HG03108 (cell line): Measurements from ENCODE around the gene WDR17.
"Not testable (repeated sequence)": the region's sequence is repeated elsewhere in the genome, so short reads cannot be mapped to it uniquely, and the experiment has no call there.

Experiments
- ATAC-seq: cut with Tn5 transposase; IDR thresholded peaks from one replicate; pipeline ENCODE4 v1.9.1; 2021; ENCODE audit warnings: moderate library complexity; ENCODE audit not compliant: unreplicated experiment

WDR17 gene

DNA sequence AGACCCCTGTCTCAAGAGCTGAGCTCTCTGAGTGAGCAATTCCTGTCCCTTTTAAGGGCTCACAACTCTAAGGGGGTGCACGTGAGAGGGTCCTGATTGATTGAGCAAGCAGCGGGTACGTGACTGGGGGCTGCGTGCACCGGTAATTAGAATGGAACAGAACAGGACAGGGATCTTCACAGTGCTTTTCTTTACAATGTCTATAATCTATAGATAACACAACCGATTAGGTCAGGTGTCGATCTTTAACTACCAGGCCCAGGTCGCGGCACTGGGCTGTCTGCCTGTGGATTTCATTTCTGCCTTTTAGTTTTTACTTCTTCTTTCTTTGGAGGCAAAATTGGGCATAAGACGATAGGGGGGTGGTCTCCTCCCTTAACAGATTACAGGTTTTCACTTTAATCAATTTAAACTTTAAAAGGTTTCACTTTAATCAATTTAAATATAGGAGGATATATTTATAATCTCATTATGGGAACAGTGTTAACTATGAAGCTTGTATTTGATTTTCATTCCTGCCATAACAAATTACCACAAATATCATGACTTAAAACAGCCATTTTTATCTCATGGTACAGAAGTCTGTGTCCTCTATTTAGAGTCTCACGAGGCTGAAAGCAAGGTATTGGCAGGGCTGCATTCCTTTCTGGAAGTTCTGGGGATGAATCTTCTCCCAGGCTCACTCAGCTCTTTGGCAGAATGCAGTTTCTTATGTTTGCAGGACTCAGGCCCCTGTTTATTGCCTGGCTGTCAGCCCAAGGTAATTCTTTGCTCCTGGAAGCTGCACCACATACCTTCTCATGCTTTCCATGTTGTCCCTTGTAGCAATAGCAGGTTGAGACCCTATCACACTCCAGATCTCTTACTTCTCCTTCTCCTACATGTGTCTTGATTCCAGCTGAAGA, 124.5 kb downstream of the WDR17 start:
- ATAC-seq = no peak

DNA sequence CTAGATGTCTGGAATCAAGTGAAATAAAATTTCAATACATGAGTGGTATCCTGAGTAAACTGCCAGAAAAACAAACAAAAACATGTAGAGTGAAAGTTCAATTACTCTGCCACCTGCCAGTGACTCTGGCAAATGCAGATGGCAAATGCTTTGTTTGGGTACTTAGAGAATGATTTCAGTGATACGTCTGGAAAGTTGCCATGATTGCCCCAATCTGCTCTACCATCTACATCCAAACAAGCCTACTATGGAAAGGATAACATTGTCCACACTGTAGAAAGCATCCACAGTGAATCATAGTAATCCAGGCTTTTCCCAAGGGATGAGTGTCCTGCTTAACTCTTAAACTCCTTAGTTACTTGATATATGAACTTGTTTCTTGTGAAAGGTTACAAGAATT, 126.3 kb downstream of the WDR17 start:
- no peak for ATAC-seq

DNA sequence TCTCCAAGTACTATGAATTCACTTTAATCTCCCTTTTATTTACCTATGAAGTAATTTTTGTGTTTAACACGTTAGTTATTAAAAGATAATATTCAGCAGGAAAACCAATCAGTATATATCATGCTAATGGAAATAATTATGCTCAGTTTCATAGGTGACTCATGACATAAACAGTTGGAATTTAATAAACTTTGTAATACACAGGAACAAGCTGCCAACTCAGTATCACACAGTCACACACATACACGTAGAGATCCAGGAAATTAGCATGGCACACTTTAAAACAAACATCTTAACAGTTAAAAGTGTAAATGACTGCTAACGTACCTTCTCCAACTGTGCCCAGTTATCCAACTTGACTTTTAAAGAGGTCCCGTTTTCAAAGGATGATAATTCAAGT, 127.5 kb downstream of the WDR17 start:
- ATAC-seq = no peak

DNA sequence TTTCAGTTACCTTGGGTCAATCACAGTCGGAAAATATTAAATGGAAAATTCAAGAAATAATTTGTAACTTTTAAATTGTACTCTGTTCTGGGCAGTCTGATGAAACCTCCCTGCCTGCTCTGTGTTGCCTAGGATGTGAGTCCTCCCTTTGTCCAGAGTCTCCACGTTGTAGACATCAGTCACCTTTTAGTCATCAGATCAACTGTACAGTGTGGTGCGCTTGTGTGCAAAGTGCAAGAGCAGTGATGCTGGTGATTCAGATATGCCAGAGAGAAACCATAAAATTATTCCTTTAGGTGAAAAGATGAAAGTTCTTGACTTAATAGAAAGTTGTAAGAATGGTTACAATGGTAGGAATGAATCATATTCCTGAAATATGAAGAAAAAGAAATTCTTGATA, 128.3 kb downstream of the WDR17 start:
- no peak for ATAC-seq

DNA sequence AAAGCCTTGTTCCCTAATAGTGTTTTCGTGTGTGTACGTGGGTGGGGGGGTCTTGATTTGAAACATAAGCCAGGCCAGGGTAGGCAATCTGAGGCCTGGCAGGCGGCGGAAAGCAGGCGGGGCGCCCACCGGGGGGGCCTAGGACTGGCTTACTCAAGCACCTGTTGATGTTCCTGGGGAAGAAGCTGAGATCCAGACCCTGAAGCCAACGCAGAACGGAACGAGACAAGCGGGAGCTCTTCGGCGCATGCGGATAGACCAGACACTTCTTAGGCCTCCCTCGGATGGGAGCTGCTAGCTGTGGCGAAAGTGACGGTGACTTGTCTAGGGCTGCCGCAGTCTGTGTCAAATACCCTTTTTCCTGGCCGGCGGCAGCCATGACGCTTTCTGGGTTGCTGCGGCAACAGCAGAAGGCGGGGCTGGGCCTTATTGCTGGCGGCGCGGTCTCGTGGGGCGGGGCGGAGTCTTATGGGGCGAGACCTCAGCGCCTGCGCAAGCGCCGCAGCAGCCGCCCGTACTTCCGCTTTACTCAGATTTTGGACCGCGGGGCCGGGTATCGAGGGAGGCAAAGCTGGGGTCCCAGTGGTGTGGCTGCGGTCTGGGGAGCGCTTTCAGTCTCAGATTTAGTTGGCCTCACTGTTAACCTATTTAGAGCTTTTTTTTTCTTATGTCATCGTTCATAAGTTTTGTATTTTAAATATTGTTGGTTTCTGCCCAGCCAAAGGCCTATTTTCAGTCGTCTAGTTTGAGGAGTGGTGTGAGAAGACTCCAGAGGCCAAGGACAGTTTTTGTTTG, 129.7 kb downstream of the WDR17 start, which contains the start of gene SPATA4:
TSS of gene SPATA4 (minus strand) at position 402 of the 795 bp plus-strand sequence. CDS start at position 379, 23 bp downstream.
- peak; percentile 98 for ATAC-seq

DNA sequence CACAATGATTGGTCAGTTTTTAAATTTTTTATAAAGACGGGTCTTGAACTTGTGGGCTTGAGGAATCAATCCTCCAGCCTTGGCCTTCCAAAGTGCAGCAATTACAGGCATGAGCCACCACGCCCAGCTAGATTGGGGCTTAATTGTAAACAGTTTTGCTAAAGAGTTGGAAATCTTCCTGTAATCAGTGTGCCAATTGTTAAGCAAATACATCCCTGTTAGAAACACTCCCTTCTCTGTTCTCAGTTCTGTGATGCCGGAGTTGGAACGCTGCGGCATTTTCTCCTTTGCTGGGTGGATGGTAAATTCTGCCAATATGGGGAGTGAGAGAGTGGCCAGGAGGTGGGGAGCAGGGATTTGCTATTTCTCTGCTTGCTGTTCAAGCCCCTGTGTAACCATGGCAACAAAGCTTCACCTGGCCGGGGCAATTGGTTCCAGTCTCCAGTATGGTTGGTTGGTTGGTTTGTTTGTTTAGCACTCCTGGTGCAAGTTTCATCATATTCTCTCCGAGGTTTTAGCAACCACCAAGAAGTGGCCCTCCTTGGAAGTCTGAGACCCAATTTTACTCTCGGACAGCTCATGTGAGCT, 132.8 kb downstream of the WDR17 start:
- no peak for ATAC-seq

DNA sequence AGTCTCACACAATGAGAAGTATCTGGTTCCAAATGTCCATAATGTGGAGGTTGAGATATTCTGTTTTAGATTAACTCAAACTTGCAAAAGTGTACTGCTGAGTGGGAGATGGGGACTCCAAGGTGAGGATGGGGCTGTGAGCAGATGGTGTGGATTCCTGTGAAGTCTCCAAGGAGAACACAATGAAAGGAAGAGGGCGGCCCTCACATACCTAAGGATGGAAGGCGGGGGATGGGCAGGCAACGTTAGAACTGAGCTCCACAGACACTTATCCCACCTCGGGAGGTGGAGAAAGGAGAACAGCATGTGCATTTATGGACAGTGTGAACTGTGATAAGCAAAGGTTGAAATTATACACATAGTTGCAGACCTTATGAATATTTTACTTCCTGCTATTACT, 139.7 kb downstream of the WDR17 start:
- no peak for ATAC-seq

DNA sequence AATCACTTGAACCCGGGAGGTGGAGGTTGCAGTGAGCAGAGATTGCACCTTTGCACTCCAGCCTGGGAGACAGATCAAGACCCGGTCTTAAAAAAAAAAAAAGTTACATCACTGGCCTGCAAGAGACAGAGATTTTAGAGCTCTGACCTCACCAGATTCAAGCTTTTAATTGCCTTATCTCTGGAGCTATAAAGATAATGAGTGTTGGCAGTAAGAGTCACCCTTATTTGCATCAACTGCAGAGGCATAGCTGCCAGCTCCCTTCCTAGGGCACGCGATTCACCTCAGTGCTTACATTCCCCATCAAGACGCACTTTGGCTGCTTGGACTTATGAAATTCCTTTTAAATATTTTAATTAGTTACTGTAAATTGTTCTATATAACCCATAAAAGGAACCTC, 142.2 kb downstream of the WDR17 start:
- no peak for ATAC-seq

DNA sequence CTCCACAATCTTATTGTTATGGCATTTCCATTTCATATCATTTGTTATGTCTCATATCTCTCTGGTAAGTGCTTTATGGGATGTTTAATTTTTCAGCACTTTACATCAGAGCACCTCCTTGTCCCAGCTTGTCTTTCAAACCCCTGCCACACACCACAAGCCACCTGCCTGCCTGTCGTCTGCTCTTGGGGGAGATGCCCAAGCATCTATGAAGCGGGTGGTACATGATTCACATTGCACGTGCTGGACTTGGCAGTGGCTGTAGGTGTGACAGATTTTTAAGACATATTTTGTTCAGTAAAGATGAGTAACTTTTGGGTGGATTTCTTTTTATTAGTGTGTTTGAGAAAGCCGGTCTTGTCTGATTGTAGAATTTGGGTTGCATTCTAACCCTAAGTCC, 143.9 kb downstream of the WDR17 start:
- no peak for ATAC-seq

DNA sequence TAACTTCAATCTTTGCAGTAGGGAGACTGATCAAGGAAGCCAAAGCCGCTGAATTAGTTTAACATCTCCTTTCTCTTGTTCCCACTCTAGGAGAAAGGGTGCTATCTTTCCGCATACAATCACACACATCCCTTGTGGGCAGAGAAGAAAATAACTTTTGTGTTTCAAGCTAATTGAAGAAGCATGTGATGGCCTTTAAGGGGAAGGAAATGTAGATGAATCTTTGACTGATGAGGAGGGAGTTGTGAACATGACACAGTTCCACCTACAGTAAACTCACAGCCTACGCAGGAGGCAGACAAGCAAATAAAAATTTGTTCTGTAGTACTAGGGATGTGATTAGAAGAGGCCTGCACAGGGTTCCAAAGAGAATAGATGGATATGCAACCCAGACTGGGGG, 144.5 kb downstream of the WDR17 start:
- no peak for ATAC-seq

DNA sequence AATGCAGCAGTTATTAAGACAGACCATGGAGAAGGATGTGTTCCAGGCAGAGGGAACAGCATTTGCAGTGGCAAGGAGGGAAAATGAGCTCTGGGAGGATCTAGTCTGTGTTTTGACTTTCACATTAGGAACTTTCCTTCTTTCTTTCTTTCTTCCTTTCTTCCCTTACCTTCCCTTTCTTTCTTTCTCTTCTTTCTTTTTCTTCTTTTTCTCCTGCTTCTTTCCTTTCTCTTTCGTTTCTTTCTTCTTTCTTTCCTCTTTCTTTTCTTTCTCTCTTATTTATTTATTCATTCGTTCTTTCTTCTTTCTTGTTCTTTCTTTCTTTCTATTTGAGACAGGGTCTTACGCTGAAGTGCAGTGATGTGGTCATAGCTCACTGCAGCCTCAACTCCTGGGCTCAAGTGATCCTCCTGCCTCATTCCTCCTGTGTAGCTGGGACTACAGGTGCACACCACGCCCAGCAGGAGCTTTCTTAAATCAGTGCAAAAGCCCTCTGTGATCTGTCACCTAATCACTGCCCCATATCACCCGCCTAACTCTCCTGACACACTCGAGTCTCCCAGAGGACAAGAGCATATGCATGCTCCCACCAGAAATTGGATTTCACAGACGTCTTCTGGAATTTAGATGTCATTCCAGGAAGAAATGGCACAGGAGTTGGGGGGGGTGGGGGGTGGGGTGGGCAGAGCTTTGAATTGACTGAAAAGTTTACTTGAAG, 145.1 kb downstream of the WDR17 start:
- no peak for ATAC-seq

DNA sequence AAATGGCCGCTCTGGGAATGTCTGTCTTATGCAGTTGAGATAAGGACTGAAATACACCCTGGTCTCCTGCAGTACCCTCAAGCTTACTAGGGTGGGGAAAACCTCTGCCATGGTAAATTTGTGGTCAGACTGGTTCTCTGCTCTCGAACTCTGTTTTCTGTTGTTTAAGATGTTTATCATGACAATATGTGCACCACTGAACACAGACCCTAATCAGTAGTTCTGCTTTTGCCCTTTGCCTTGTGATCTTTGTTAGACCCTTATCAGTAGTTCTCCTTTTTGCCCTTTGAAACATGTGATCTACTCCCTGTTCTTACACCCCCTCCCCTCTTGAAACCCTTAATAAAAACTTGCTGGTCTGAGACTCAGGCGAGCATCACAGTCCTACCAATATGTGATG, 146.7 kb downstream of the WDR17 start:
- ATAC-seq = not testable (repeated sequence)

DNA sequence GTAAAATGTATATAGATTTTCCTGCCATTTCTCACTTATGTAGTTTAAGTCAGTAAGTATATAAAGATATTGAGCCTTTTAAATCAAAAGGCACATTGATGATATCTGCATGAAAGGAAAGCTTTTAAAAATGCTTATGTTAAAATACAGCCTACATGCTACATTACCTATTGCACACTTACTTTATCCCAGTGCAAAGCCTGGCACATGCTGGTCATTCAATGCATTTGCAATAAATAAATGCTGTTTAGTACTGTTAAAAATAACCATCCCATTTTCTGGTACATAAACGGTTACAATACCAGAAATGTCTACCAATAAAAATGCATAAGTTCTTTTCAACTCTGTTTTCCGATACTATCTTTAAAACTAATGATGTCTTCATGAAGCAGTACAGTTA, 151.9 kb downstream of the WDR17 start:
- no peak for ATAC-seq

DNA sequence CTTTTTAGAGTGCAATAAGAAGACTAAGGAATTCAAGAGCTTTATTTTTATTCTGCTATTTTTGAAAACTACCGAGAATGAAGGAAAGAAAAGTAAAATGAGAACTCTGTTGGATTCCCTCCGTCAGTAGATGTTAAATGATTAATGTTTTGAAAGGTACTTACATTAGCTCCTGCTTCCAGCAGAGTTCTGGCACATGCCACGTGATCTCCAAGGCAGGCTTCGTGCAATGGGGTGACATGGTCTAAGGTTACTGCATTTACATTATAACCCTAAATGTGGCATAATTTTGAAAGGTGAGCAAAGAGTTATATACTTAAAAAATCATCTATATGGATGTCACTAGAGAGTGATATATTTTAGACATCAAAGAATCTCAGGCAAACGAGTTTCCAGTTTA, 156.5 kb downstream of the WDR17 start:
- ATAC-seq = no peak

DNA sequence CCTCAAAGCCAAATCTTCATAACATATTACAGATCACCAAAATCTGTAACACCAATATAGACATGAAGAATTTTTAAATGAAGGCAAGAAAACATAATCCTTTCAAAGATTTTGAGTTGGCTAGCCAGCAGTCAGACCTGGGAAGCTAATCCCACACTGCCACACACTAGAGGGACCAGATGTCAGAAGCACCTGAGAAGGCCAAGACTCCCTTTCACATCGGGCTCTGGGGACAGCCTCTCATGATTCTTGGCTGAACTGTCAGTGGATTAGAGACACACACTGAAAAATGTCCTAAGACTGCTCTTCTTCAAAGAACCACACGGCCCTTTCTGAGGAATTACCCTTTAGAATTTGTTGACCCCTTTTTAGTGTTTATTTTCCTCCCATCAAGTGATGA, 157.9 kb downstream of the WDR17 start:
- no peak for ATAC-seq

DNA sequence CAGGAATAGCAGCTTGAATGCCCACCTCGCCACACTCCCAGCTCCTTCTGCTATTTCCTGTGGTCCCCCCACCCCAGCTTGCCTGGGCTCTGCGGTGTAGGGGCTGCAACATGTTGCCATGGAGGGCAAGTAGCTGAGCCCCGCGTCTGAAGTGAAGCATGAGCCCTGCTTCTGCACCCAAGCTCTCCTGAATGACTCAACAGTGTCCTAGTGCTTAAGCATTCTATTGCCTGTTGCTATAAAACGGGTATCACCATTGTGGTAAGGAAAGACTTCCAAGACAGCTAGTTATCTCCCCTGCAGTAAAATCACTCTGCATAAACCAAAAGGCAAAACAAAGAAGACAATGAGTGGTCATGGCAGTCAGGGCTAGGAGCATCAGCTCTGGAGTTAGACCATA, 161.1 kb downstream of the WDR17 start:
- no peak for ATAC-seq

DNA sequence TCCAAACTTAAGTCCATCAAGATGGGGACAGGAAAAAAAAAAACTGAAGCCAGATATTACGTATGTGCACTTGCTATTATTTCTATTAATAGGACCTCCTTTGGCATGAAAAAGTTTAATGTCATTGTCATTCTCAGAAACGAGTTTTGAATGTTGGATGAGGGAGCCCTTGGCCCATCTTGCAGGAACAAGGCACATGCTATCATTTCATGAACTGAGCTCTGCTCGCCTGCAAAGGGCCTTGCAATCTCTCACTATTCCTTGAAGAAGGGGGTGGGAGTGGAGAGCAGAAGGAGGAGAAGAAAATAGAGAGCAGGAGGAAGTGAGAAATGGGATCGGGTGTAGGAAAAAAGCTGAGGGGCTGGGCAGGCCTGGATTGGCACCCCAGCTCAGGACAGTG, 164.0 kb downstream of the WDR17 start:
- no peak for ATAC-seq
